GM19372 (cell line): Measurements from ENCODE around the gene KRT39.

Source experiments
- ATAC-seq: cut with Tn5 transposase; IDR thresholded peaks from one replicate; pipeline ENCODE4 v1.9.1; 2021; ENCODE audit warnings: mild to moderate bottlenecking, low read depth, moderate library complexity; ENCODE audit not compliant: unreplicated experiment

The KRT39 gene

DNA sequence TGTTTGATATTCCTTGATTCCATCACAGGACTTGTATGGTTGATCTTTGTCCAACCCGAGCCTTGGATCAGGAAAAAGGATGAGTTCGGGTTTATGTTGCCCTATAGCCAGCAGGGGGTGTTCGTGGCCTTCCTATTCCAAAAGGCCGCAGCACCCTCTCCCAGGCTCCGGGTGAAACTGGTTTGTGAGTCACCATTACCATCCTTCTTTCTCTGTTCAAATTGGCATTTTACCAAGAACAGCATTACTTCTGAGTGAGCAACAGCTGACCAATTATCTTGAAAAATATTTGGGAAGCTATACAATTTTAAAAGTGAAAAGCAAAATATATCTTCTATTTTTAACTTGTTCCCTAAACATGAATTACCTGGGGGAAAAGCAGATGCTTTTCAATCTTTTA lies 57.4 kb downstream of the KRT39 start:
- no peak for ATAC-seq
